ENCODE results near the gene WDHD1.
A peak's percentile ranks its signal among the peaks of the same experiment; 100 is the strongest.

DNA sequence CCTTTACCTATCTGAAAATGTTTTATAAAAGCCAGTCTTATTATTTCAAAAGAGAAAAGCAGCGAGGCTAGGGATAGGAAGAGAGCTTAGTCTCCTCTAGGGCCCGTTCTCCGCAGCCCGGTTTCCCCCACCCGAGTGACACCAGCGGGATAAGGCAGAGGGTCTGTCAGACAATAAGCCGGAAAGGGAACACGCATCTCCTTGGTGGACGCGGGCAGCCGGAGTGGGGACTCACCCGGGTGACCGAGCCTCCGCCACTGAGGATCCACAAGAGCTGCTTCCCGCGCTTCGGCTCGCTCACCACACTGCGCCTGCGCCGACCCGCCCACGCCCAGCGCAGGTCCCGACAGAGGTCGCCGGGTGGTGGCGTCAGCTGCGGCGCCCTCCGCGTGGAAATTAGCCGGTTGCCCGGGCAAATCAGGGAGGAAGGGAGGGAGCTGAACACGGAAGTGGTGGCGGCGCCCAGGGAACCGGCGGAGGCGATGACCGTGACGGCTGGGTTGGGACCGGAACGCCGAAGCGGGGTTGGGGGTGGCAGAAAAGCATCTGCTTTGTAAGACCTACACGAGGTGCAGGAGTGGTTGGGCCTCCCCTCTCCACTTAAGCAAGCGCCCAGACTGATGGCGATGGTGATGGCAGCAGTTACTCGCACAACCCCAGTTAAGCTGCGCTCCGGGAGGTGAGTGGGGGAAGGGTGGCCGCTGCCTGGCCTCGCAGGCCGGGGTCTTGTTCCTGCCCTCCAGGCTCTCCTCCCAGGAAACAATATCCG lies at the start of gene WDHD1, which contains the start of gene SOCS4:
- TF ChIP-seq, protein P1, sequence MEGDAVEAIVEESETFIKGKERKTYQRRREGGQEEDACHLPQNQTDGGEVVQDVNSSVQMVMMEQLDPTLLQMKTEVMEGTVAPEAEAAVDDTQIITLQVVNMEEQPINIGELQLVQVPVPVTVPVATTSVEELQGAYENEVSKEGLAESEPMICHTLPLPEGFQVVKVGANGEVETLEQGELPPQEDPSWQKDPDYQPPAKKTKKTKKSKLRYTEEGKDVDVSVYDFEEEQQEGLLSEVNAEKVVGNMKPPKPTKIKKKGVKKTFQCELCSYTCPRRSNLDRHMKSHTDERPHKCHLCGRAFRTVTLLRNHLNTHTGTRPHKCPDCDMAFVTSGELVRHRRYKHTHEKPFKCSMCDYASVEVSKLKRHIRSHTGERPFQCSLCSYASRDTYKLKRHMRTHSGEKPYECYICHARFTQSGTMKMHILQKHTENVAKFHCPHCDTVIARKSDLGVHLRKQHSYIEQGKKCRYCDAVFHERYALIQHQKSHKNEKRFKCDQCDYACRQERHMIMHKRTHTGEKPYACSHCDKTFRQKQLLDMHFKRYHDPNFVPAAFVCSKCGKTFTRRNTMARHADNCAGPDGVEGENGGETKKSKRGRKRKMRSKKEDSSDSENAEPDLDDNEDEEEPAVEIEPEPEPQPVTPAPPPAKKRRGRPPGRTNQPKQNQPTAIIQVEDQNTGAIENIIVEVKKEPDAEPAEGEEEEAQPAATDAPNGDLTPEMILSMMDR (IDR thresholded peaks at IDR 0.05): peak in 3 of 4 experiments; percentile 24 to 55 (median 40)
- peak; percentile 61 to 74 for TF ChIP-seq POLR2A (IDR thresholded peaks at IDR 0.05)

Data from uterus (tissue), 2 donors.